H7 (cell line): ENCODE data around the gene ZNF446. TPM values are rescaled to one million over a fixed set of nuclear protein-coding genes. Genes with fewer than 3 reads are reported as not detected.
"Not testable (repeated sequence)": the region's sequence is repeated elsewhere in the genome, so short reads cannot be mapped to it uniquely, and the experiment has no call there.

Experiments
- DNase-seq: peaks from one replicate; pipeline ENCODE4 v3.0.0; 2012
- H3K27me3 ChIP-seq: 2 replicates; pipeline ENCODE4 v1.6.0; 2011; ENCODE audit warnings: mild to moderate bottlenecking, low read length; ENCODE audit not compliant: control insufficient read depth, insufficient read depth
- H3K36me3 ChIP-seq: replicated peaks from 2 replicates; pipeline ENCODE4 v1.5.1; 2011; ENCODE audit warnings: low read length; ENCODE audit not compliant: control insufficient read depth, insufficient read depth
- H3K4me3 ChIP-seq: 2 replicates; pipeline ENCODE4 v1.5.1; 2011; ENCODE audit warnings: low read depth, mild to moderate bottlenecking, control low read depth, low read length, moderate library complexity; ENCODE audit not compliant: insufficient read depth
- total RNA-seq: library from RNA; depleted of rRNA; stranded (reverse); fragments of >200 nt; shearing (Covaris generic); gene quantifications from 2 replicates; pipeline ENCODE4 v1.2.3, GENCODE V29; 2014; rRNA removed

ZNF446 gene
- total RNA-seq = 7.4 and 8.4 TPM in 2 replicates

DNA sequence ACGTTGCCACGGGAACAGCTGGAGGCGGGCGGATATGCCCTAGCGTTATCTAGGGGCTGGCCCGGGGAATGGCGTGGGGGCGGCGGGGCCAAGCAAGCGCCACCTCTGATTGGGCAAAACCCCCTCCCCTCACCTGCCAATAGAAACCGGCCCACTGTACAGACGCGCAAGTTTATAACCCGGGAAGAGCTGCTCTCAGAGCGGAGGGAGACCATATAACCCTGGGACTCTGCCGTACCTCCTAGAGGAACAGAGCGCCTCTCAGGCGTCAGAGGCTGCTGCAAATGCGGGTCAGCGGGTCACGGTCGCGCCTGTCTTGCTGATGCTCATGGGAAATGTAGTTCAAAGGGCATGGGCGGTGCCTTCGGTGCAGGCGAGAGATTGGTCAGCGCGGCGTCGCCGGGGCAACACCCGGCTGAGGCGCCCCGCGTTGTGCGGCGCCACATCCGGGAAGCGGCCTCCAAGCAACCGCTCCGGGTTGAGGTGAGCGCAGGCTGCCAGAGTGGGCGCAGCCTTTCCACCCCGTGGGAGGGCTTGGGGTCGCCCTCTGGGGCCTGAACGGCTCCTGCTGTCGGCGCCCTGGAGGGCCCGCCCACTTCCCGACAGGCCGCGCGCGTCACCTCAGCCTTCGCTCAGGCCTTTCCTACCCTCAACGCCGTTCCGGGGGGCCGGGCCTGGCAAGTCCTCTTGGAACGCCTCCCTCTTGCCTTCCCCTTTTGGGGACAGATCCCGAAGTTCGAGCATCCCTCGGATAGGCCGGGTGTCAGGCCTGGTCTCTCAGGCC lies at the start of gene ZNF446:
Gene ZNF446 (plus strand): TSS at position 639 of the 784 bp plus-strand sequence. CDS start 867 bp downstream, outside the sequence.
- Histone ChIP-seq H3K36me3 (no peaks in the 10 kb centered on the region; the same call in none of the 2 replicates), H3K4me3 (peak within 1 kb of the TSS; percentile 80), H3K27me3 (no peaks in the 10 kb centered on the region)
- DNase-seq = peak; percentile 99

DNA sequence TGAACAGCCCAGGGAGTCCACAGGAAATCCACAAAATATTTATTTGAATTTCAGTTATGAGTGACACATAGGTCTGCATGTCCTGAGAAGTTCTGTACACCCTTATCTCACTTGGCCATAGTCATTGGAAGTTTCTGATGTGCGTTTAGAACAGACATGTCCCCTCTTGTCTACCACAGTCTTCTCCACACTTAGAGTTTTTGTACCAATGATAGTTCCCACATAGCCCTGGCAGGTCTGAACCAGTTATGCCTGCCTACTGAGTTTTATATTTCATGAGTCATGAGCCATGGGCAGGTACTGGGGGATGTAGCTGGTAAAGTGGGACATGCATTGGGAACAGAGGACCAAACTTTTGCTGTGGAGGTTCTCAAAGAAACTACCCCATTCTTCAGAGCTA lies 47.5 kb upstream of the ZNF446 start:
- H3K36me3 ChIP-seq = peaks cover under 1% of the 10 kb centered on the region
- no peaks in the 10 kb centered on the region; the same call in 1 of the 2 replicates for H3K27me3 ChIP-seq
- no peak for DNase-seq
- no peak overlapping the region for H3K4me3 ChIP-seq

DNA sequence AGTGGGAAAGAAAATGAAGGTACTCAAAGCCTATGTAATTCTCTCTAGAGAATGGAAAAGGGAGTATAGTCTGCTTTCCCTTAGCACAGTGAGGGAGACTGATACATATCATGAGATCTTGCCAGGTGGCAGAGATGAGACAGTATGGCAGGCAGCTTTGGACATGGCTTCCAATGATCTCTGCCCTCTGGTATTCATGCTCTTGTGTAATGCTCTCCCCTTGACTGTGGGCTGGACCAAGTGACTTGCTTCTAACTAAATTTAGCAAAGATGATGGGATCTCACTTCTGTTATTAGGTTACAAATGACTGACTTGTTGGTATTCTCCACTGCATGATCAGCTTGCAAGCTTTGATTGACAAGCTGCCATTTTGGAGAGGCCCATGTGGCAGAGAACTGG lies 46.4 kb upstream of the ZNF446 start:
- H3K36me3 ChIP-seq = peaks cover 10% of the 10 kb centered on the region
- no peak for DNase-seq
- no peak overlapping the region for H3K4me3 ChIP-seq
- H3K27me3 ChIP-seq = no peaks in the 10 kb centered on the region; the same call in 1 of the 2 replicates

DNA sequence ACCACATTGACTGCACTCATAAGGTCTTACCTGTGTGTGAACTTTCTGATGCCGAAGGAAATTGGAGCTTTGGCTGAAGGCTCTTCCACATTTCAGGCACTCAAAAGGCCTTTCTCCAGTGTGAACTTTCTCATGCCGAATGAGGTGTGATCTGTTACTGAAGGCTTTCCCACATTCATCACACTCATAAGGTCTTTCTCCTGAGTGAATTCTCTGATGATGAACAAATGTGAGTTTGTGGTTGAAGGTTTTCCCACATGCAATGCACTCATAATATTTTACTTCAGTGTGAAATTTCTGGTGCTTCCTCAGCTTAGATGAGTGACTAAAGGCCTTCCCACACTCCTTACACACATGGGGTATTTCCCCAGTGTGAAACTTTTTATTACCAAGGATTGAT lies 41.9 kb upstream of the ZNF446 start:
- H3K36me3 ChIP-seq = peaks cover 11% of the 10 kb centered on the region
- DNase-seq = no peak
- H3K4me3 ChIP-seq = no peak overlapping the region
- no peaks in the 10 kb centered on the region for H3K27me3 ChIP-seq

DNA sequence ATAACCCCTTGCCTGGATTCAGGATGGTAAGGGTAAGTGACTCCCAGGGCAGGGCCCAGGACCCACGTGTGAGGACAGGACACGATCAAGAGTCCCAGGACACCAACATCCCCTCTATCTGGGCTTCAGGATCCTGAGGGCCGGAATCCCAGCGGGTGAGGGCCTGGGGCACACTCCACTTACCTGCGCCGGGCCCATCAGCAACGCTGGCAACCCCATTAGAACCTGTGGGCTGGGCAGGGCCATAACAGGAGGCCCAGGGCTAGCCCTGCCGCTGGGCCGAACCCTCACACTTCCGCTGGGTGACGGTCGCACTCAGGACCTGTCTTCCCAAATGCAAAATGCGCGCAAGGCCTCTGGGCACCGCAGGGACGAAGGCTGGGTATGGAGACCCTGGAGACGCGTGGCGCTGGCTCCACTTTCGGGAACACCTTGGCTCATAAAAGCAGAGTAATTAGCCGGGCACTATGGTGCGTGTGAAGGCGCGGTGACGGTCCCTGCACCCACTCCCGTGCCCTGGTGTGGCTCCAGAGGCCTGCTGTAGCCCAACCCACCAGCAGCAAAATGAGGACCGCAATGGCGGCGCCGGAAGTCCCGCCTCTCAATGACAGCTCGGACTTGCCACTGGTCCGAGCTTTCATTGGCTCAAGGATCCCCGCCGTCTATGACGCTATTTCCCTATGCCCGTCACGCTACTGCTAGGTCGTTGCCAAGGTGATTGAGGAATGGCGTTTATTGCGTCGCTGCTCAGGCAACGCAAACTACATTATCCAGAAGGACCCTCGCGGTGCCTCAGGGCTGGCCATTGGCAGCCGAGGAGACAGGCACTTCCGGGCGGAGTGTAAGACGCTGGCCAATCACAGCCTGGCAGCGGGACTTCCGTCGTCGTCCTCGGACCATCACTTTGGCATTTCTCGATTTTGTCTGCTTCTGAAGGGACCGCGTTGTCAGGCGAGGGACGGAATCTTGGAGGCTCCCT lies 36.3 kb upstream of the ZNF446 start, which contains the start of gene ZNF132:
Gene ZNF132 (minus strand): TSS at position 578 of the 979 bp plus-strand sequence. CDS start 332 bp downstream, at position 246.
- DNase-seq = peak; percentile 38
- Histone ChIP-seq H3K27me3 (peaks cover 2% of the 10 kb centered on the region), H3K4me3 (peak within 1 kb of the TSS; percentile 67), H3K36me3 (no peaks in the 10 kb centered on the region; the same call in 1 of the 2 replicates)

DNA sequence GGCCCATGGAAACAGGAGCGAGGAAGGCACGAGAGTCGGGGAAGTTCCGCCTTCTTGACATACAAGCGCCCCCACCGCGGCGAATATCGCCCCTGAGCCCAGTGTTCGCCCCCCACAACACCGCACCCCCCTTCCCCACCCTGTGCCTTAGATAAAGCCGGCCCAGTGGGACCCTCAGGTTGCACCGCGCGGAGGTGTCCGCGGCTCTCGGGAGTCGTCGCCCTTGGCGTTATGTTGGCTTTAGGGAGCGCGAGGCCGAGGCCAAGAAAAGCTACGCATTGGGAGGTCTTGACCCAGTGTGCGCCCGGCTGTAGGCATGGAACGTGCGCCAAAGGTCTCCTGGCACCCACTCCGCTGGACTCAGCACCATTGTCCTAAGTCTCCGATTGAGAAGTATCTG lies 35.6 kb upstream of the ZNF446 start:
- no peaks in the 10 kb centered on the region; the same call in 1 of the 2 replicates for H3K36me3 ChIP-seq
- peaks cover 2% of the 10 kb centered on the region for H3K27me3 ChIP-seq
- peak overlapping the region; percentile 50 for H3K4me3 ChIP-seq
- peak; percentile 35 for DNase-seq

DNA sequence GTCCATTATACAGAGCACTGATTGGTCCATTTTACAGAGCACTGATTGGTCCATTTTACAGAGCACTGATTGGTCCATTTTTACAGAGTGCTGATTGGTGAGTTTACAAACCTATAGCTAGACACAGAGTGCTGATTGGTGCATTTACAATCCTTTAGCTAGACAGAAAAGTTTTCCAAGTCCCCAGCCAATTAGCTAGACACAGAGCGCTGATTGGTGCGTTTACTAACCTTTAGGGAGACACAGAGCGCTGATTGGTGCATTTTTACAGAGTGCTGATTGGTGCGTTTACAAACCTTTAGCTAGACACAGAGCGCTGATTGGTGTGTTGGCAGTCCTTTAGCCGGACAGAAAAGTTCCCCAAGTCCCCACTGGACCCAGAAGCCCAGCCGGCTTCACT lies 33.2 kb upstream of the ZNF446 start:
- not testable (repeated sequence) for H3K4me3 ChIP-seq, DNase-seq, H3K27me3 ChIP-seq, H3K36me3 ChIP-seq

DNA sequence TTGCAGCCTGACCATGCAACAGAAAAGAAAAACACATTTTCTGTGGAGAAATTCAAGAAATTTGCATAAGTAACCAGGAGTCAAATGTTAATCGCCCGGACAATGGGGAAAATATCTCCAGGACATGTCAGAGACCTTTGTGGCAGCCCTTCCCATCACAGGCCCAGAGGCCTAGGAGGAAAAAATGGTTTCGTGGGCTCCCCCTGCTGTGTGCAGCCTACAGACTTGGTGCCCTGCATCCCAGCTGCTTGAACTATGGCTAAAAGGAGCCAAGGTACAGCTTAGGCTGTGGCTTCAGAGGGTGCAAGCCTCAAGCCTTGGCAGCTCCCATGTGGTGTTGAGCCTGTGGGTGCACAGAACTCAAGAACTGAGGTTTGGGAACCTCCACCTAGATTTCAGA lies 27.3 kb upstream of the ZNF446 start:
- H3K36me3 ChIP-seq, DNase-seq, H3K4me3 ChIP-seq: not testable (repeated sequence)
- H3K27me3 ChIP-seq = peaks cover 12% of the 10 kb centered on the region

DNA sequence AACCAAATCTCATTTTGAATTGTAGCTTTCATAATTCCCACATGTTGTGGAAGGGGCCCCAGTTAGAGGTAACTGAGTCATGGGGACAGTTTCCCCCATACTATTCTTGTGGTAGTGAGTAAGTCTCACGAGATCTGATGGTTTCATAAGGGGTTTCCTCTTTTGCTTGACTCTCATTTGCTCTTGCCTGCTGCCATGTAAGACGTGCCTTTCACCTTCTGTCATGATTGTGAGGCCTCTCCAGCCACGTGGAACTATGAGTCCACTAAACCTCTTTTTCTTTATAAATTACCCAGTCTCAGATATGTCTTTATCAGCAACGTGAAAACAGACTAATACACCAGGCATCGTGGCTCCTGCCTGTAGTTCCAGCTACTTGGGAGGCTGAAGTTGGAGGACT lies 26.2 kb upstream of the ZNF446 start:
- DNase-seq, H3K4me3 ChIP-seq, H3K36me3 ChIP-seq: not testable (repeated sequence)
- peaks cover 12% of the 10 kb centered on the region for H3K27me3 ChIP-seq

DNA sequence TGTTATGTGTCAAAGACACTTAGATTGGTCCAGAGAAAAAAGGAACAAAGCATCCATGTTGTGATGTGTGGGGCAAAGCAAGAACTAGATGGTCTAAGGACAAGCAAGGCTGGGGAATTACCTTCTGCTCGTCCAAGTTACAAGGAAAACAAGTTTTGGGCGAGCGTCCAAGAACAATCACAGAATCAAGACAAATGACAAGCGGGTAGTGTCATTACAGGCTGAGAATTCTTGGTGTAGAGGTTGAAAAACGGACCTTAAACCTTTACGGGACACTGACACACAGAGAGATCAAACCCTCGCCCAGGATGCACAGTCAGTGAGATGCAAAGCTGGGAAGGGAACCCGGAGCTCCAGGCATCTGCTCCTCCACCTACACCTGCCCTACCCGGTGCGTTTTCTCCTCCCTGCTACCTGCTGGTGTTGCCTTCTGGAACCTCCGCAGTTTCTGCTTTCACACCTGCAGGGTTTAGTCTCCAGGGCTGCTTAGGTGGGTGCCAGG lies 25.2 kb upstream of the ZNF446 start:
- H3K27me3 ChIP-seq = peaks cover 12% of the 10 kb centered on the region
- no peak for DNase-seq
- H3K4me3 ChIP-seq = peak overlapping the region; percentile 33
- no peaks in the 10 kb centered on the region for H3K36me3 ChIP-seq

DNA sequence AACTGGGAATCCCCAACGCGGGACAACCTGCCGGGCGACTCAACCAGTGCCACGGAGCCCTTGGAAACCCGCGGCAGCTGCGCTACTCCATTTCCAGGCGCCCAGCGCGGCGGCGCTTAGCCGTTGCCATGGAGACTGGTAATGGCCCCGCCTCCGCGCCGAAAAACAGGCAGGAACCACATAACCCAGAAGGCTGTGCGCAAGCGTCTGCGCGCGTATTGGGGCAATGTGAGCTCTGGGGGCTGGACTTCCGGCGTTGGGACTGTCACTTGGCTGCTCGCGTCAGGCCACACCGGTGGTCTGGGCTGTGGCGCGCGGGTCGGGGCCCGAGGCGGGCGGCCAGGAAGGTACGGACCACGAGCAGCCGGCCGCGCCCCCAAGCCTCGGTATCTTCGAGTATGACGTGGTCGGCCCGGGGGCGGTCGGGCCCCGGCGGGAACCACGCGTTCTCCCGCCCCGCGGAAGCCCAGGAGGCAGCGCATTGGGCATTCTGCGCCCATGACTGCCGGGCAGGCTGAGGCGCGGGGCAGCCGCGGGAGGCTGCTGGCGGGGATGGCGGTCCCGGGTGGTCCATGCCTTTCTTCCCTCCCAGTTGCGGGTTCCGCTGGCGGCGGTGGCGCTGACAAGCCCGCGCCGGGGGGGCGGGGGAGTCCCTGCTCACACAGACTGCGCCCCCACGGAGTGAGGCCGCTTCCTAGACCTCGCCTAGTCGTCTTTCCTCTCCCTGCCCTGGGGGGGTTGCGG lies 24.6 kb upstream of the ZNF446 start, which contains the start of gene ZNF324B:
Gene ZNF324B (plus strand): TSS at position 265 of the 744 bp plus-strand sequence. CDS start 2,080 bp downstream, outside the sequence.
- Histone ChIP-seq H3K27me3 (peaks cover 12% of the 10 kb centered on the region), H3K36me3 (no peaks in the 10 kb centered on the region), H3K4me3 (peak within 1 kb of the TSS; percentile 72)
- peak; percentile 98 for DNase-seq

DNA sequence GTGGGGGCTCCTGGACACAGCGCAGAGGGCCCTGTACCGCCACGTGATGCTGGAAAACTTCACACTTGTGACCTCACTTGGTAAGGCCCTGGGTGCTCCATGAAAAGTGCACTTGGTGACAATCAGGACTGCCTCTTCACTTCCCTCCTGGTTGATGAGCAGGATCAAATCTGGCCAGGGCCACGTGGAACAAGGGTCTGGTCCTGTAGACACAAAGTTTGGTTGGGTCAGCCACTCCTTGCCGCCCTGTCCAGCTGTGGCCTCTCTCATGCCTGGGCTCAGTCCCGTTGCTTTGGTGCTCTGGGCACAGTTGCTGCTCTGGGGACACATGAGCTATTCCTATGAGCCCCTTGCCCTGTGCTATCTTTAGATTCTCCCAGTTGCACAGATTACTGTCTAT lies 22.4 kb upstream of the ZNF446 start:
- Histone ChIP-seq H3K36me3 (no peaks in the 10 kb centered on the region), H3K27me3 (peaks cover 12% of the 10 kb centered on the region), H3K4me3 (no peak overlapping the region)
- no peak for DNase-seq

DNA sequence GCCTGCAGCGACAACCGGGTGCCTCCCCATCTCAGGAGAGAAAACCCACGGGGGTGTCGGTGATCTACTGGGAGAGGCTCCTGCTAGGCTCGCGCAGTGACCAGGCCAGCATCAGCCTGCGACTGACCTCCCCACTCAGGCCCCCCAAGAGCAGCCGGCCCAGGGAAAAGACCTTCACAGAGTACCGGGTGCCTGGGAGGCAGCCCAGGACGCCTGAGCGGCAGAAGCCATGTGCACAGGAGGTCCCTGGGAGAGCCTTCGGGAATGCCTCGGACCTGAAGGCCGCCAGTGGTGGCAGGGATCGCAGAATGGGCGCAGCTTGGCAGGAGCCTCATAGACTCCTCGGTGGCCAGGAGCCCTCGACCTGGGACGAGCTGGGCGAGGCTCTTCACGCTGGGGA lies 20.8 kb upstream of the ZNF446 start:
- Histone ChIP-seq H3K4me3 (no peak overlapping the region), H3K27me3 (peaks cover 12% of the 10 kb centered on the region), H3K36me3 (no peaks in the 10 kb centered on the region)
- peak; percentile 40 for DNase-seq

DNA sequence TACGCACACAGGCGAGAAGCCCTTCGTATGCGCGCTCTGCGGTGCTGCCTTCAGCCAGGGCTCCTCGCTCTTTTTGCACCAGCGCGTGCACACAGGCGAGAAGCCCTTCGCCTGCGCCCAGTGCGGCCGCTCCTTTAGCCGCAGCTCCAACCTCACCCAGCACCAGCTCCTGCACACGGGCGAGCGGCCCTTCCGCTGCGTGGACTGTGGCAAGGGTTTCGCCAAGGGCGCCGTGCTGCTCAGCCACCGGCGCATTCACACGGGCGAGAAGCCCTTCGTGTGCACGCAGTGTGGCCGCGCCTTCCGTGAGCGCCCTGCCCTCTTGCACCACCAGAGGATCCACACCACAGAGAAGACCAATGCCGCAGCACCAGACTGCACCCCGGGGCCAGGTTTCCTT lies 20.0 kb upstream of the ZNF446 start:
- no peaks in the 10 kb centered on the region for H3K36me3 ChIP-seq
- peak; percentile 28 for DNase-seq

More for the DNA sequence above, 20.0 kb upstream of the ZNF446 start:
- peaks cover 4% of the 10 kb centered on the region for H3K27me3 ChIP-seq
- no peak overlapping the region for H3K4me3 ChIP-seq
